ENCODE results near the gene SSUH2.
A peak's percentile ranks its signal among the peaks of the same experiment; 100 is the strongest.

GRCh38 chr3:8599146-8599545, 45.5 kb downstream of the SSUH2 start:
- TF ChIP-seq CTCF (IDR thresholded peaks at IDR 0.05 in 4 of 5, conservative IDR thresholded peaks at IDR 0.05 in 1 of 5): no peak
- peak in 1 of 2 donors; percentile 19 for TF ChIP-seq POLR2A (IDR thresholded peaks at IDR 0.05)

Measured in gastrocnemius medialis (tissue), 4 donors.